GM18505 (cell line): ENCODE measurements around the gene METTL18.

Experiments
- ATAC-seq: cut with Tn5 transposase; IDR thresholded peaks from one replicate; pipeline ENCODE4 v1.9.1; 2021; ENCODE audit not compliant: unreplicated experiment
- POLR2A ChIP-seq: IDR thresholded peaks from 4 replicates; pipeline ENCODE4 v1.6.1; 2011; ENCODE audit warnings: borderline replicate concordance; ENCODE audit not compliant: insufficient read depth, insufficient read length; ENCODE audit errors: extremely low read depth

The METTL18 gene

DNA sequence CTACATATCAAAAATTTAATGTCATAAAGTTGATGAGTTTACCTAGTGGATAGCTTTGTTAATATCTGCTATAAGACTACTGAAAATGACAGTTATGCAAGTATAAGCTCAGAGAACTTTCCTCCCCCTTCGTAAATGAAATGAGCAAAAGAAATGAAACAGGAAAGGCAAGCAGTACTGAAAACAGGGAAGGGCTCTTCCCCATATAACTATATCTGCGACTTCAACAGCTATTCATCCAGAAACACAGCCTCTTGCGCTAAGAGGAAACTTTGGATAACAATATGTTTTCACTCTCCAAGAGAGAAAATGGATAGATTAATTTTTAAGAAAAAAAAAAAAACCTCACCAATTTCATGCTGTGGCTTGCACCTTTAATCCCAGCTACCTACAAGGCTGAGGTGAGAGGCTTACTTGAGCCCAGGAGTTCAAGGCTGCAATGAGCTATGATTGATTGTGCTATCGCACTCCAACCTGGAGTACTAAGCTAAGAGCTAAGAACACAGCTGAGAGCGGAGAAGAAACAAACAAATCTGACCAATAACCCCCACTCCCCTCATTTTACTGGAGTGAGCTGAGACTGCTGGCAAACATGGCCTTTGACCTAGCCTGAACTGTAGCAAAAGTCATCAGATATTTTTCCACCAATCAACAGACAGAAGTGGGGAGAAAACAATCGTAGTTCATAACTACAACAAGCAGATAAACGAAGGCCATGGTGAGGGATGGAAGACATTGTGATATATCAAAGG lies 29.0 kb downstream of the METTL18 start:
- no peak for TF ChIP-seq POLR2A
- no peak for ATAC-seq

DNA sequence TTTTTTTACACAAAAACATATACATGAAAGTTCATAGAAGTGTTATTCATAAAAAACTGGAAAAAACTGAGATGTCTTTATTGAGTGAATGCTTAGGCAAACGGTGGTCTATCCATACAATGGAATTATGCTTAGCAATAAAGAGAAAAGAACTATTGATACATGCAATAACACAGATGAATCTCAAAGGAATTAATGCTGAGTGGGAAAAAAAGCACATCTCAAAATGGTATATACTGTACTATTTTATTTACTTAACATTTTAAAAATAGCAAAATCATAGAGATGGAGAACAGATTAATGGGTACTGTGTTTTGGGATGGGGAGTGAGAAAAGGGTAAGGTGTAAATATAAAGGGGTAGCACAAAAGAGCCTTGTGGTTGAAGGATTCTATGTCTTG lies 29.8 kb downstream of the METTL18 start:
- no peak for TF ChIP-seq POLR2A
- ATAC-seq, result no peak

DNA sequence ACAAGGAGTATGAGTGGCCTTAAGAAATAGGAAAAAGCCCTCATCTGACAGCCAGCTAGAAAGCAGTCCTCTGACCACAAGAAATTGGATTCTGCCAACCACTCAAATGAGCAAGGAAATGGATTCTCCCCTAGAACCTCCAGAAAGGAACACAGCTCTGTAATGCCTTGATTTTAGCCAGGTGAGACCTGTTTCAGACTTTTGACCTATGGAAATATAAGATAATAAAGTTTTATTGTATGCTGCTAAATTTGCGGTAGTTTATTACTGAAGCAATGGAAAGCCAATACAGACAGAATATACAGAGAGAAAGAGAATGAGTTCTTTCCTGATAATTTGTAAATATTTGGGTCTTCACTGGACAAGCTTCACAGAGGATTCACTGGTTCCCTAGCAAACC lies 32.0 kb downstream of the METTL18 start:
- no peak for TF ChIP-seq POLR2A
- no peak for ATAC-seq

DNA sequence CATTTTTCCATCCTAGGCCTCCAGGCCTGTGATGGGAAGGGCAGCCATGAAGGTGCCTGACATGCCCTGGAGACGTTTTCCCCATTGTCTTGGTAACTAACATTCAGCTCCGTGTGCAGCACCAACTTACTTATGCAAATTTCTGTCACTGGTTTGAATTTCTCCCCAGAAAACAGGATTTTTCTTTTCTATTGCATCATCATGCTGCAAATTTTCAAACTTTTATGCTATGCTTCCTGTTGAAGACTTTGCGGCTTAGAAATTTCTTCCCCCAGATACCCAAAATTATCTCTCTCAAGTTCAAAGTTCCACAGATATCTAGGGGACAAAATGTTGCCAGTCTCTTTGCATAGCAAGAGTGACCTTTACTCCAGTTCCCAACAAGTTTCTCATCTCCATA lies 35.7 kb downstream of the METTL18 start:
- no peak for TF ChIP-seq POLR2A
- no peak for ATAC-seq

DNA sequence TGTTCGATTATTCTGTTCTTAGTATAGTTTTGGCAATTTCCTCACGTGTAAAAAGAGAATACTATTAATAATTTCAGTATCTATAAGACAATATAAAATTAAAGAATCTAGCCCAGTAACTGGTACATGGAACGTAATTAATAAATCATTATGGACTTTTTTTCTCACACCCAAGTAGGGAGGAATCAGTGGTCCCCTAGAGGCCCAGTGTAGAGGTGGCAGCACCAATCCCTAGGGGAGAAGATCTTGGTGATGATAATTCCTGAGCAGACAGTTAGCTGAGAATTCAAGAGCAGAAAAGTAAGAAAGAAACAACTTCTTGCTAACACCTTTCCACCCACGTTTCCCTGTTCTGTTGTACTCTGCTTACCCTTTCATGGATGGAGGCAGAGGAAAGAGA lies 41.2 kb downstream of the METTL18 start:
- no peak for TF ChIP-seq POLR2A
- no peak for ATAC-seq

DNA sequence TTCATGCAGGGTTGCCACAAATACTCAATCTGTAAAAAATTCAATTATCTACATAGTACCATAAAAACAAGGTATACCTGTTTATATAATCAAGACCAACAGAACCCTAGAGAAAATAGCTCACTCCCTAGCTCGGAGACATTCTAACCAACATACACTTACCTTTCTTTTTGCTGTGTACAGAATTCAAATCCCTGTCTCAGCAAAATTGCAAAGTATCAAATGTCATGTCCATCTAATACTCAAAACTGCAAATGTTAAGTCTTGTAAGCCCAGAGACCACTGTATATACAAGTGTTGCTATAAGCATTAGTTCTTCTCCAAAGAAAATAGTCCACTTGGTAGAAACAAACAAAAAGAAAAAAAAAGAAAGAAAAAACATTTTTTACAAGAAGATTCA lies 44.7 kb downstream of the METTL18 start:
- no peak for ATAC-seq
- no peak for TF ChIP-seq POLR2A

DNA sequence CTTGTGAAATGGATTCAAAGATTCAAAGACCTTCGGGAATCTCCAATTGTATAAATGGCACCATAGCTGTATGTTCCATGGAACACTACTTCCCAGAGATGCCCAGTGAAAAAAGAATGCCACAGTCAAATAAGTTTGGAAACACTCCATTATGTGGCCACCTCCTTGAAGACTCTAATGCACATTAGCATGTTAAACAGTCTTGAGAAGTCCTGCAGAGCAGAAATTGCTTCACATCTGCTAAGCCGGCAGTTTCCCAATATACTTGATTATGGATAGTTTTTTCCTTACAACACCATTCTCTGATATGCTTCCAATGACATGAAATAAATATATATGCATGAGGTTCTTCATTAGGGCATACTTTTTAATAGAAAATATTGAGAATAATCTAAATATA lies 48.2 kb downstream of the METTL18 start:
- no peak for TF ChIP-seq POLR2A
- ATAC-seq, result no peak

DNA sequence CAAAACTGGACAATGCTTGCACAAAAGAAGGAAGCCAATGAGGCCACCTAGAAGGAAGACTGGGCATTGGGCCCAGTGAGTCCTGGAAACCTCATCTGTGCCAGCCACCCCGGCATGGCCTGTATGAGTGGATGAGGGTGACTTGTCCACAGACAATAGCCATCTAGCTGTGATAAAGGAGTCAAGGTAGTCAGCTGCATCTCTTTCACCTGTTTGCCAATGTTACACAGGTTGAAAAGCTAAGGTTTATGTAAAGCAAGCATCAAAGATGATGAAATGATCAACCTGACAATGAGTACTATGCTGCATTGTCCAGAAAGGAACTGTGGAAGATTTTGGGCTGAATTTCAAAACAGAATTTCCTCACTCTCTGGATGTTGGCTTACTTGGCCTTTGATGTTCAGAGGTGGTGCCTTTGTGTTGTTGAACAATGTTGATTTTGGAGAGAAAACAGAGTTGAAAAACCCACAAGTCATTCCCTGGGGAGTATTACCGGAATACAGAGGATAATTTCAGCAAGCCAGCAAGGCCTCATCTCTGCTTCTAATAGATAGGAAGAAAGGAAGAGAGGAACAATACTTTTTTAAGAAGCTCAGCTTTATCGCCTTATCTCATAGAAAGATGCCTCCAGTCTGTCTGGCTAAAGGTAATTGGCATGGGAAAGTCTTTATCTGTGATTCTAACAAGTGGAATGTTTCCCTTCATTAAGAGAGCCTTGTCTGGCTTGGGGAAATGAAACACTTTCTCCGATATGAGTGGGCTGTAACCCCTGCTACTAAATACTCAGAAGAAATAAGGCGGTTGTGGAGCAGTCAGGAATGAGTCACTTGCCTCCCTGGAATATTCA lies 49.5 kb downstream of the METTL18 start:
- no peak for TF ChIP-seq POLR2A
- ATAC-seq, result no peak
